ENCODE results near the gene TRIM28.

The TRIM28 gene

GRCh38 chr19:58547323-58548312, 3.8 kb downstream of the TRIM28 start:
- no peak for TF ChIP-seq CTCF (IDR thresholded peaks at IDR 0.05; ENCODE audit: insufficient read depth, low read depth, low read length, missing control alignments)
- no peak for DNase-seq (ENCODE audit: low read depth)
- no peak overlapping the region for H3K4me3 ChIP-seq (ENCODE audit: low read length)

GRCh38 chr19:58548859-58549663, 5.2 kb downstream of the TRIM28 start:
- DNase-seq (ENCODE audit: low read depth): no peak
- no peak for TF ChIP-seq CTCF (IDR thresholded peaks at IDR 0.05; ENCODE audit: insufficient read depth, low read depth, low read length, missing control alignments)
- H3K4me3 ChIP-seq (ENCODE audit: low read length): no peak overlapping the region

GRCh38 chr19:58549664-58550361, 5.9 kb downstream of the TRIM28 start:
- DNase-seq (ENCODE audit: low read depth): no peak
- TF ChIP-seq CTCF (IDR thresholded peaks at IDR 0.05; ENCODE audit: insufficient read depth, low read depth, low read length, missing control alignments): no peak
- no peak overlapping the region for H3K4me3 ChIP-seq (ENCODE audit: low read length)

GRCh38 chr19:58550362-58551122, 6.7 kb downstream of the TRIM28 start:
- no peak for TF ChIP-seq CTCF (IDR thresholded peaks at IDR 0.05; ENCODE audit: insufficient read depth, low read depth, low read length, missing control alignments)
- no peak overlapping the region for H3K4me3 ChIP-seq (ENCODE audit: low read length)
- DNase-seq (ENCODE audit: low read depth): no peak

GRCh38 chr19:58551123-58551497, 7.2 kb downstream of the TRIM28 start:
- no peak for TF ChIP-seq CTCF (IDR thresholded peaks at IDR 0.05; ENCODE audit: insufficient read depth, low read depth, low read length, missing control alignments)
- DNase-seq (ENCODE audit: low read depth): no peak
- no peak overlapping the region for H3K4me3 ChIP-seq (ENCODE audit: low read length)
